SHP77 (cell line): ENCODE results near the gene NT5DC3.

ENCODE experiments used
- DNase-seq, 2 experiments: peaks; one replicate each; lab custom pipeline; 2025; lab: John Stamatoyannopoulos, UW

The NT5DC3 gene

DNA sequence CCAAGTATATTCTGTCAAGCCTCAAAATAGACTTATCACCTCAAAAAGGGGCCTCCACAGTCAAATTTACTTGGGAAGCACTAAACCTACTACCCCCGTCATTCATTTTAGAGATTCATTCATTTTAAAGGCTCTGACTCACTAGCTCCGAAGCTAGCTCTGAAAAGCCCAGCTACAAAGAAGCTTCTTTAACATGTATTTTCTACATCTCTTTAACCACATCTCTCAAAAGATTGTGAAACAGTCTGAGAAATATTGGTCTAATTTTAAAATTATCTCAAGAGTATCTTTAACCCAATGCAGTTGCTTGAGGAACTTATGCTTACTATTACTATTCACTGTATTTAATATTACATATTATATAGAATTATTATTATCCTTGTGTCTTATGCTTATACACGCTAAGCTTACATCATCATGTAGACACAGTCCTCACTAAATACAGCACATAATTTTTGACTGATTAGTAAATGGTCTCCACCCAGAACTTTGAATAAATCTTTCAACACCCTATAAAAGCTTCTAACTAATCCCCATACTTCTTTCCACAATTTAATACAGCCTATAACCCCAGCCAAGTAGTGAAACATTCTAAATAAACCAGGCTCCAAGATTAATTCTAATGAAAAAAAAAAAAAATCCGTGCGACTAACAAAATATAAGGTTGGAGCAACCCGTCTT lies 7.8 kb downstream of the NT5DC3 start:
- no peak for DNase-seq

DNA sequence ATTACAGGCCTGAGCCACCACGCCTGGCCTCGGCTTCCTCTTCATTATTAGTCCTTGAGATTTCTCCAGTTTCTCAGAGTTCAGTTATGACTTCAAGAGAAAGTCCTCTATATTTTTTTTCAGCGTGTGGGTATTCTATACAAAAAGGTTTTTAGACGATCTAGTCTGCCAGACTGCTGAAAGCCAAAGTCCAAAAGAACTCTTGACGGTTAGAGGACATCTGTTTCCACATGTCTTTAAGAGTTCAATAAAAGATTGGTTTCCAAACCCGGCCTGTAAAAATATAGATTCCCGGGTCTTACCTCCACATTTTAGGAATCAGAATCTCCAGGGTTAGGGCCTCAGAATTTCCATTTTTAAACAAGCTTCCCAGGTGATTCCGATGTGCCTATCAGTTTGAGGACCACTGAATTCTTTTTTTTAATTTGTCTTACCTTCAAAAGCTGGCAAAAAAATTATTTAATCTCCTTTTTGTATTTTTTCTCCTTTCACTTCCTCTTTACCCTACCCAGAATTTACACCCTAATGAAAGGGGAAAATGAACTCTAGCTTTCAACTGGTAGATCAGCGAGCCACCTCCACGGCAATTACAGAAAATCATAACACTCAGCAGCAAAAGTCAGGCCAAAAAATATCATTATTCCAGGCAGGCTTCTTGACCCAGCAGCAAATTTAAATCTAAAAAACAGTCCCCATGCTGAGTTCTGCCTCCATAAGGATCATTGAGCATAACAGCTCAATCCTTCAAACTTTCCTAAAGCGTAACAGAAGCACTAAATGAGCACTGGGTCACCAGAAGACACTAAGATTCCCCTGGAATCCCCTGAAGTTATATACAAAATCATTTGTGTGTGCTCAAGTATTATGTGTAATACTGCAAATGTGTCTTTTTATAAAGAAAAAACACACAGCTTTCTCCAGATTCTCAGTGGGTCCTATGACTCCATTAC lies 8.7 kb downstream of the NT5DC3 start:
- DNase-seq: no peak

DNA sequence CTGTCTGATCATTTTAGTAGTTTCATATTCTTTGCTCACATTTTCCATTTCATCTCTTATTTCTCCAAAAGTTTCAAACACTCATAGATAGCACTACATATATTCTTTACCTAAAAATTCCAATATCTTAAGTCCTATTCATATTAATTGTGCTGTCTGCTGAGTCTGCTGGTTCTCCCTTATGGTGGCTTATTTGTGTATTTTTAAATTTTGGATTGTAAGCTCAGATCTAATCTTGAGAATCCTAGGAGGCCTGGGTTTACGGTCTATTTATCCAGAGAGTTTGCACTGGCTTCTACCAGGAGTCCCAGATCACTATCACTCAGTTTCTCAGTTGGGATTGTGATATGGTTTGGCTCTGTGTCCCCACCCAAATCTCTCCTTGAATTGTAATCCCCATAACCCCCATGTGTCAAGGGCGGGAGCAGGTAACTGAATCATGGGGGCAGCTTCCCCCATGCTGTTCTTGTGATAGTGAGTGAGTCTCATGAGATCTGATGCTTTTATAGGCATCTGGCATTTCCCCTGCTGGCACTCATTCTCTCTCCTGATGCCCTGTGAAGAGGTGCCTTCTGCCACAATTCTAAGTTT lies 10.2 kb downstream of the NT5DC3 start:
- DNase-seq: no peak

DNA sequence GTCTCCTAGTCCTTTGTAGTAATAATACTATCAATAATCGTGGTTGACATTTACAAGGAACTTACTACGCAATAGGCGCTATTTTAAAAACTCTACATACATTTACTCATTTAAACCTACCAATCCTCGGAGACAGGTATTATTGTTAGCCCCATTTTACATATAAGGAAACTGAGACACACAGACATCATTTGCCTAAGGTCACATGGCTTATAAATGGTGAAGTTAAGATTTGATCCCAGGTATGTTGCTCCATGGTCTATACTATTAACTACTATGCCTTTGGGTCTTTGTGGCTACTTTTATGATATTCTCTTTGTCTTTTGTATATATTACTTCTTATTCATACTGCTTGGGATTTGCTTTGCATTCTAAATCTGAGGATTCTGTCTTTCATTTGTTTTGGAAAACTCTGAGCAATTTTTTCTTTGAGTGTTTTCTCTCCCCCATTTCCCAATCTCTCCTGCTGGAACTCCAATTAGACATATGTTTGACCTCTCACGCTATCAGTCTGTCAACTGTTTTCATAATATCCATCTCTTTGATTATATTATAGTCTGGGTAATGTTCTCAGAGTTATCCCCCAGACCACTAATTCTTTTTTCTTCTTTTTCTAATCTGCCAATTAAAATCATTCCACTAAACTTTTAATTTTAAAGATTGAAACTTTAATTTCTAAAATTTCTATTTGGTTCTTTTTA lies 10.9 kb downstream of the NT5DC3 start:
- no peak for DNase-seq

DNA sequence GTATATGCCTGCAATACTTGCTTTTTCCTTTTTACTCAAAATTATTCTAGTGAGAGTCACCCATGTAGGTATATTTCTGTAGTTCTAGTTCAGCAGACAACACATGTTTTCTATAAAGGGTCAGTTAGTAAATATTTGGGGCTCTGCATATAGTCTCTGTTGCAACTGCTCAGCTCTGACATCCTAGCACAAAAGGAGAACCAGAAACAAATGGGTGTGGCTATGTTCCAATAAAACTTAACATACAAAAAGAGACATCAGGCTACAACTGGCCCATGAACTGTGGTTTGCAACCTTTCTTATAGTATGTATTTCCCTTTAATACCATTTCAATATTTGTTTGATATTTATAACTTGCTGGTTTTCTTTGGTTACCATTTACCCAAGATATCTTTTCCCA lies 11.9 kb downstream of the NT5DC3 start:
- DNase-seq: no peak

DNA sequence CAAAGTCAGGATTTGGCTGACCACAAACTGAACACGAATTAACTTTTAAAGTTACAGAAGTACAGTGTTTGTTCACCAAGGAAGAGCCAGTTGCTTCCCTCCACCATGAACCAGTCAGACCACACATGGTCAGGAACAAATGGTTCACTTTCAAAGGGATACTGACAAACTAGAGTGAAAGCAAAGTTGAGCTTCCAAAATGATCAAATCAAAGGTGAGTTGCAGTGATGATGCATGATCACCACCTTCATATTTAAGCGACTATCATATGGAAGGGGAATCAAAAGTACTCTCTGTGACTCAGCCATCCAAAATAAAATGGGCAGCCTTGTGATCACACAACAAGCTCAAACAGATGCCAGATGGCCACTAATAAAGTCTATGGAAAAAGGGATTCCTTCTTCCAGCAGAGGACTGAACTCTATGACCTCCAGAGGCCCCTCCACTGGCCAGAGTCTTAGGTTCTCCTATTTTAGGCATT lies 13.1 kb downstream of the NT5DC3 start:
- DNase-seq: no peak

DNA sequence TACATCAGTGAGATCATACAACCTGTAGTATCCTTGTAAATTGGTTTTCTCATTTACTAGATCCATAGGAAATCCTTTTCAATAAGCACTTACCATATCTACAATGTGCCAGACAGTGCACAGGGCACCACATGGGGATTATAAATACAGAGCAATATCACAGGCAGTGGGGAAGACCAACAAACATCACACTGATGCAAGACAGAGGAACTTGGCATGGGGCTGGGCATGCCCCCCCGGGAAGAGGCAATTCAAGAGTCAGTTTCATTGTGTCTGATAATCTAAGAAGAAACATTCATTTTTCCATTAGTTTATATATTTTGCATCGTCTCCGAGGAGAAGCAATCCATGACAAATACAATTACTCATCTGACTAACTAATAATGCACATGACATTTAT lies 16.2 kb downstream of the NT5DC3 start:
- no peak for DNase-seq

DNA sequence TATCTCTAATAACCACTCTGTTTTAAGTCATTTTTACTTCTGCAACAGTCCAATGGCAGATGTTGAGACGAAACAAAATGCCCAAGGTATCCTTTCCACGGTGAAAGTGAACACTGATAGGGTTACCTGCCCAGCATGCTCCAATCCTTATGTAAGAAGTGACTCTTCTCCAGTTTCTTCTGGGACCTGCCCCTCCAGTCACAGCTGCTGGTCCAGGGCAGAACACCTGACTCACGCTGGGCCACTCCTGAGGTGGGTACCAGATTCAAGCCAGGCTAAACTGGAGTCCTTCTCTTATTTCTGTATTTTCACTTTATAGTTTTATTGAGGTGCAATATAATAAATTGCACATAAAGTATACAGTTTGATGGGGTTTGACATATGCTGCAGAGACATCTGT lies 16.7 kb downstream of the NT5DC3 start:
- no peak for DNase-seq

DNA sequence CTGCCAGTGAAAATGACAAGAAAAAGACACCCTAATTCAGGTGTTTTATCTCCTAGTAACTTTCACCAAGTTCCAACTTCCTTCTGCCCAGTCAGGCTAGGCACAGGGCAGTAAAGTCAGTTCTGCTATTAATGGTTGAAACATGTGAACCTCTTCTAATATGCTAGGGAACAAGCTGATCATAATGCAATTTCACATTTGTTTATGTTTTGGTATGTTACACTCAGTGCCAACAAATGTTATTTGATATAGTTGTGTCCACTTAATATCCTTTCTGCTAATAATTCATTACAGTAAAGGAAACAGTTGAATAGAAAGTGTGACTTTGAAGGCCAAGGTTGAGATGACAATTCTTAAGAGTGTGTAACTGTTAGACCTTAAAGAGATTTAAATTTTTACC lies 17.2 kb downstream of the NT5DC3 start:
- no peak for DNase-seq

DNA sequence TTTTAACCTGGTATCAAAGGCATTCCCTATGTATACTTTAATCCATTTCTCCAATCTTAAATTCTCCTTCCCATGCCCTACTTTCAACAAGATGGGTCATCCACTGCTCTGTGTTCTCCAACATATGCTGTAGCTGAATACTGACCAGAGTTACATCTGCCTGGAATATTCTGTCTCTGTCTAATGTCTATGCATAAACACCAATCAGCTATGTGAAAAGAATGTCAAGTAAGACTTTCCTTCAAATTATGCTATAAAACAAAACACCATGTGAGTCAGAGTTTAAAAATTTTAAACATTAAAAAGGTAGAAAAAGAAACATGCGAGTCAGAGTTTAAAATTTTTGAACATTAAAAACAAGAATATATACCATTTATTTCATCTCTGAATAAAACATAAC lies 19.3 kb downstream of the NT5DC3 start:
- DNase-seq: no peak

DNA sequence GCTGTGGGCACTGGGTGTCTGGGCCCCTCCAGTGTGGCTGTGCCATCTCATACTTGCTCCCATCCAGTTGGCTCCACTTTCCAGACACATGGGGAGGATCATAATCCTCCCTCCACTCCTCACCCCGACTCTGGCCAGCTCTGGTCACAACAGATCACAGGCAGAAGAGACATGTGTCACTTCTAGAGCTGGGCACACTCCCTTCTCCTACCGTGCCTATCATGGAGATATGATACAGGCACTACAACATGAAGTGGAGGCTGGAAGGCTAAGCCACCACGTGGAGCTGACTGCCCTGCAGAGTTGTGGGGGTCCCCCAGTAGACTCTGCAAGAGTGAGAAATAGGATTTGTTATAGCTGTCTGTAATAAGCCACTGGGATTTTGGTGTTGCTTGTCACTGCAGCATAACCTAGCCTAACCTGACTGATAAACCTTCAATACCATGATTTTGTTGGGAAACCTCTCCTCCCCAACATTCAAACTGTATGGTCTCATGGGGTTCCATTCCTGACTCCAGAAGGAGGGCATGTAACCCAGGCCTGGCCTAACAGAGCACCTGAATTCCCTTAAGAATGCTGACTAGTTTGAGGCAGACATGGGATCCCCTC lies 20.0 kb downstream of the NT5DC3 start:
- no peak for DNase-seq

DNA sequence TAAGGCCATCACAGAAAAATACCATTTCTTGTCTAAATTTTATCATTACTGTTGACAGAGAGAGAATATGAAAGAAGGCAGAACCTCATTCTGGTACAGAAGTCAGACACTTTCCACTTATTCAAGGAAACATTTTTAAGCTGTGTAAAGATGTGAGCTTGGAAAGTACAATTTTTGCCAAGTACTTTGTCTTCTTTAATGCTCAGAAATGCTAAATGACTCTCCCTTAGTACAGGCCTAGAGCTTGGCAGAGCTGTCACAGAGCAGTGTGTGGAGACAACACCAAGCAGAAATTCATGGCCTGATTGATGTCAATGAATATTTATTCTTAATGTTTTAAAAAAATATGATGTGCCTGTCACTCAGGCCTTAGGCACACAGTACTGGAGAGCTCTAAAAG lies 20.7 kb downstream of the NT5DC3 start:
- DNase-seq: no peak

DNA sequence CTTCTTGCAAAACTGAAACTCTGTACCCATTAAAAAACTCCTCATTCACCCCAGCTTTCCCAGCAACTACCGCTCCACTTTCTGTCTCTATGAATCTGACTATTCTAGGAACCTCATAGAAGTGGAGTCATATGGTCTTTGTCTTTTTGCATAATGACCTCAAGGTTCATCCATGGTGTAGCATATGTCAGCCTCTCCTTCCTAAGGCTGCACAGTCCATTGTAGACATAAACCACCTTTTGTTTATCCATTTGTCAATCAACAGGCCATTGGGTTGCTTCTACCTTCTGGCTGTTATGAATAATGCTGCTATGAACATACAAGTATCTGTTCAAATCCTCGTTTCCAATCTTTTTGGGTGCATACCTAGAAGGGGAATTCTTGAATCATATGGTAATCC lies 21.1 kb downstream of the NT5DC3 start:
- no peak for DNase-seq

DNA sequence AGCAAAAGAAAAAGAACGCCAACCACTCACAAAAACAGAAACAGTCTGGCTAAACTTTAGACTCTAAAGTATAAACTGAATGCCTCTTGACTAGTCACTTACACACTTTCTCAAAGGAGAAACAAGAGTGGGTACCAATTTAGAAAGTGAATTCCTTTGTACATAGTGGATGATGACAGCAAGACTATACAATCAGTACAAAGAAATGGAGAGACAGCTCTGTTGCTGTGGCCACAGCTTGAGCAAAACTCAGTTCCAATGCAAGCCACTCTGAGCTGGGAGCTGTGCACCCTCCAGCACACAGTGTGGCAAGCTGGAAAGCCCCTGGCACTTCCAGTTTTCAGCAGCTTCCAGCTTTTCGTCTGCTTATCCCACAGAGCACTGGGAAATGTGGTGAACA lies 21.7 kb downstream of the NT5DC3 start:
- DNase-seq: no peak

DNA sequence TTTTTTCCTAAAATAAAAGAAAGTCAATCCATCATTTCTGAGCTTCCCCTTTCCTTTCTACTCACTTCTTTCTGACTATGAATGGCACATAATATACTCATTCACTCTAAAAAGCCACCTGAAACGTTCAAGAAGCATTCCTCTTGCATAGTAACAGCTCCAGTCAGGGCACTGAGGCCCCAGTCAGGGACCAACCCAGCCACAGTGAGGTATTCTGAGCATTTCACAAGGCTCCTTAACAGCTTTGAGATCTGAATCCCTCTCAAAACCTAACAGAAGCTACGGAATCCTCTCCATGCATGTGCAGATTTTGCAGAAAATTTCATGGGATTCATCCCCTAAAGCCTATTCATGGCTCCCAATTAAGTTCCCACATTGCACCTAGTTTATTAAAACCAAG lies 23.2 kb downstream of the NT5DC3 start:
- no peak for DNase-seq

DNA sequence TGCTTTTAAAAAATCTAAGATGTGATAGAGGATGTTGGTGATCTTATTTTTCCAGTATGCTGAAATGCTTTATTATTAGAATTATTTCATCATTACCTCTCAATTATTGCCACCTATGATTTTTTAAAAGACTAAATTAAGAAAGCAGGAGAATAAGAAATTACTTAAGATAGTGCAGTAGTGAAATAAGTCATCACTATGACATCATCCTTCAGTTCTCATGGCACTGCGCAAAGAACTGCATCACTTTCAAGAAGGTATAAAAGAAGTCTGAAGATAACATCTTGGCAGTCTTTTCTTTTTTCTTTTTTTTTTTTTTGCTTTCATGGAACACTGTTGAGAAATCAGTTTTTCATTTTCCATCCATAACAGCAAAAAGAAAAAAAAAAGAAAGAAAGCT lies 24.4 kb downstream of the NT5DC3 start:
- DNase-seq: no peak

DNA sequence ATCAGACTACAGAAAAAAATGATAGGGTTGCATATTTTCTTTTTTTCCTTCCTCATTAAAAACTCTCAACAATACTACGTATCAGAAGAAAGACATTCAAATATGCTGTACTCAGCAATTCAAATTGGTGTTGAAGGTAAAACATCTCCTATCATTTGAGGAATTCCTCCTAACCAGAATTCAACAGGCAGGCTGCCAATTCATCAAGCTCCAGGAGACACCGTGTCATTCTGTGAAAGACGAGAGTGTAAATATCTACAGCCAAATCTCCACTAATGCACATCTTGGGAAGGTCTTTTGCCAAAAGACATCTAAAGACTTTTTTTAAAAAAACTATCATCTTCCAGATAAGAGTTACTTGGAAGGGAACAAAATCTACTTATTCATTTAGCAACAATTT lies 26.6 kb downstream of the NT5DC3 start:
- no peak for DNase-seq

DNA sequence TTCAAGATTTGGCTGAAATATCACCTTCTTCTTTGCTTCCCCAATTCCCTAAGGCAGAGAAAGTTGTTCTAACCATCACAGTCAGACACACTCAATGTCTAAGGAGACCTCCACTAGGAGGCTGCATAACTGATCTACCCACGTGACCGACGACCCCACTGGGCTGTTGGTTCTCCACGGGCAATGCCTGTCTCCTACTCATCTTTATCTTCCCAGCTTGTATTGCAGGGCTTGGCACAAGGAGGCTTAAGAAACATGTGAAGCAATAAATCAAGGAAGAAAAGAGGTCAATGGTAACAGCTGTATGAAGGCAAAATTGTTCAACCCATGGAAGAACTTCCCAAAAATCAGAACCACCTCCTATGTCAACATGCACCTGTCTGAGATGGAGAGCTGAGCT lies 27.1 kb downstream of the NT5DC3 start:
- no peak for DNase-seq

DNA sequence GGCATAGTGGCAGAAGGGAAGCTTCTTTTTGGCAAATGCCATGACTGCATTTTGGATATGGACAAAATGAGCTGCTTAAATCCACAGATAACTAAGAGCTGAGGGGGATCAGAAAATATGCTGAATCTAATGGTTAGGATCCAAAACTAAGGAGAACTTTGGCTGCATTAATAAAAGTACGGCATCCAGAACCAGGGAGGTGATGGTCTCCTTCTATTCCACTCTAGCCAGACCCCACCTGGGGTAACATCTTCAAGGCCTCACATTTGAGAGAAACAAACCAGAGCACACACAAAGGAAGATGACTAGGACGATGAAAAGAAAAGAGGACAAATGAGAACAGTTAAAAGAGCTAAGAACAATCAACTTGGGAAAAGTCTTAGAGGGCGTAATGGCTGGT lies 27.6 kb downstream of the NT5DC3 start:
- DNase-seq: no peak

DNA sequence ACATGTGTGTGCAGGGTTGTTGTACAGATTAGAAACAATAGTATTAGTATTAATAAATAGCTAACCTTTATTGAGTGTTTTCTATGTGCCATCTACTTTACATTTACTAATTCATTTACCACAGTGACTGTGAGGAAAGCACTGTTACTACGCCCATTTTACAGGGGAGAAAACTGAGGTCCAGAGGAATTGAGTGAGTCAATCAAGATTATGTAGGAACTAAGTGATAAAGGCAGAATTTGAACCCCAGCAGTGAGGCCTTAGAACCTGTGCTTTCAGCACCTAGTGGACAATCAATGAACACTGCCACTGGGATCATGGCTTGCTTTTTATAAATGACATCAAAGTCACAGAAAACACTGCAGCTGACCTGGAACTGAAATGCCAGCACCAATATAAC lies 28.2 kb downstream of the NT5DC3 start:
- DNase-seq: no peak

DNA sequence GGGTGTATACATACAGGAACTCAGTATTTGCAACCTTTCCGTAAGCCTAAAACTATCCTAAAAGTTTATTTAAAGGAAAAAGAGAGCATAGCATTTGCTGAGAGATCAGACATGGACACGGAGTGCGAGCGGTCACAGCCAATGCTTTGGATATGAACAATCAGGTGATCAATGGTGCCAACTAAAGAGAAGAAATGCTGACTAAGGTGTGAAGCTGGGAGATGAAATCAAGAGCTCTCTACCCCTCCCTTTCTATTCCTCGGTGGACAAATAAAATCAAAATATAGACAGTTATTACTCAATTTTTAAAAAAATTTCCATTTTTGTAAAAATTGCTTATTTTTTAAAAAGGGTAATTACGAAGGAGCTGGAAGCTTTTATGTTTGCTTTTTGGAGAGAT lies 29.2 kb downstream of the NT5DC3 start:
- no peak for DNase-seq

DNA sequence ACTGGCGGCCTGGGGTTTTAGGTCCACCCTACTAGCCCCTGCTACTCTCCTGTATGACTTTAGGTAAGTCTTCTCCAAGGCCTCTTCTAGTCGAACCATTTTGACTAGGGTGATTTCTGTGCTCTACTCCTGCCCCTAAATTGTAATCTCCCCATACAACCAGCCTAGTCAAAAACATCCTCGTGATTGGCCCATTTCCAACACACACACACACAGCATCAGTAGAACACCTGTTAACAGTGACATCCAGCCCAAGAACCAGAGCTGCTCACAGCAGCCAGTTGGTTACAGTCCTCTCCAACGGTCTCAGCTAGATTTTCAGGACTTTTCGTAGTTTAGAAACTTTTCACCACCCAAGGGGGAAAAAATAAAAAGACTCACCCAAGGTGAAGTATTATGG lies 30.9 kb downstream of the NT5DC3 start:
- DNase-seq: peak in 1 of 2 experiments; percentile 32
